GM23338 (cell line): Measurements from ENCODE around the gene SNX22. TPM values are rescaled to one million over a fixed set of nuclear protein-coding genes. Genes with fewer than 3 reads are reported as not detected.

Experiments used
- ATAC-seq: fragments of 200-7000 bp; cut with Tn5 transposase; 3 replicates; pipeline ENCODE4 v1.9.1; 2020
- DNase-seq: peaks from one replicate; pipeline ENCODE4 v3.0.0-alpha.2; 2015; ENCODE audit warnings: low spot score
- H2AFZ ChIP-seq: fragments of 200-600 bp; sonication (generic); 2 replicates; pipeline ENCODE4 v1.8.0; 2016; ENCODE audit warnings: antibody characterized with exemption, mild to moderate bottlenecking, moderate library complexity
- H3F3A ChIP-seq: fragments of 200-600 bp; sonication (generic); replicated peaks from 2 replicates; pipeline ENCODE4 v1.8.0; 2017; ENCODE audit warnings: antibody characterized with exemption, mixed run types, low read depth
- H3K27ac ChIP-seq: fragments of 200-600 bp; sonication (generic); 2 replicates; pipeline ENCODE4 v1.6.1; 2016; ENCODE audit warnings: low read depth
- H3K27me3 ChIP-seq: fragments of 200-600 bp; sonication (generic); 2 replicates; pipeline ENCODE4 v1.8.0; 2016; ENCODE audit warnings: mild to moderate bottlenecking, mixed run types, moderate library complexity; ENCODE audit not compliant: insufficient read depth
- H3K36me3 ChIP-seq: fragments of 200-600 bp; sonication (generic); 2 replicates; pipeline ENCODE4 v1.8.0; 2016; ENCODE audit warnings: mild to moderate bottlenecking; ENCODE audit not compliant: insufficient read depth
- H3K4me1 ChIP-seq: fragments of 200-600 bp; sonication (generic); 2 replicates; pipeline ENCODE4 v1.8.0; 2016; ENCODE audit warnings: mild to moderate bottlenecking, moderate library complexity; ENCODE audit not compliant: insufficient read depth
- H3K4me2 ChIP-seq: fragments of 200-600 bp; sonication (generic); 2 replicates; pipeline ENCODE4 v1.7.1; 2017; ENCODE audit warnings: mixed run types
- H3K4me3 ChIP-seq: fragments of 200-600 bp; sonication (generic); 2 replicates; pipeline ENCODE4 v1.6.1; 2016; ENCODE audit warnings: mixed run types
- H3K79me2 ChIP-seq: fragments of 200-600 bp; sonication (generic); replicated peaks from 2 replicates; pipeline ENCODE4 v1.8.0; 2017; ENCODE audit warnings: mild to moderate bottlenecking; ENCODE audit not compliant: insufficient read depth
- H3K9me2 ChIP-seq: fragments of 200-600 bp; sonication (generic); 2 replicates; pipeline ENCODE4 v1.8.0; 2017; ENCODE audit not compliant: insufficient read depth
- H4K20me1 ChIP-seq: fragments of 200-600 bp; sonication (generic); replicated peaks from 2 replicates; pipeline ENCODE4 v1.8.0; 2017; ENCODE audit warnings: mild to moderate bottlenecking; ENCODE audit not compliant: insufficient read depth
- H3K27ac Mint-ChIP-seq: 2 replicates; pipeline ENCODE4 v1.8.0; 2020; ENCODE audit warnings: inconsistent platforms, mild to moderate bottlenecking, moderate library complexity, mixed read lengths
- H3K27me3 Mint-ChIP-seq: 3 replicates; pipeline ENCODE4 v1.8.0; 2022; ENCODE audit warnings: low read depth, mild to moderate bottlenecking, moderate library complexity, mixed read lengths, inconsistent platforms; ENCODE audit not compliant: insufficient read depth, poor library complexity
- H3K36me3 Mint-ChIP-seq: 3 replicates; pipeline ENCODE4 v1.8.0; 2021; ENCODE audit warnings: low read depth, mild to moderate bottlenecking, inconsistent platforms, moderate library complexity, mixed read lengths
- H3K4me1 Mint-ChIP-seq: 3 replicates; pipeline ENCODE4 v1.8.0; 2020; ENCODE audit warnings: mild to moderate bottlenecking, inconsistent platforms, mixed read lengths
- H3K4me3 Mint-ChIP-seq: 3 replicates; pipeline ENCODE4 v1.8.0; 2021; ENCODE audit warnings: moderate library complexity, mild to moderate bottlenecking, inconsistent platforms, mixed read lengths
- H3K9me3 Mint-ChIP-seq: 3 replicates; pipeline ENCODE4 v1.8.0; 2020; ENCODE audit warnings: moderate library complexity, mild to moderate bottlenecking, inconsistent platforms, mixed read lengths
- CREB1 ChIP-seq: fragments of 250-450 bp; sonication (Bioruptor Pico); IDR thresholded peaks from 2 replicates; pipeline ENCODE4 v1.5.0; 2020; ENCODE audit warnings: low read depth, mild to moderate bottlenecking, moderate library complexity
- EZH2 ChIP-seq: fragments of 200-600 bp; sonication (generic); IDR thresholded peaks from one replicate; pipeline ENCODE4 v1.8.0; 2017; ENCODE audit warnings: antibody characterized with exemption, mild to moderate bottlenecking, low read depth; ENCODE audit not compliant: unreplicated experiment
- JUNB ChIP-seq: IDR thresholded peaks from one replicate; pipeline ENCODE4 v1.6.1; 2016; ENCODE audit warnings: antibody characterized with exemption; ENCODE audit not compliant: unreplicated experiment
- STAT1 ChIP-seq: IDR thresholded peaks from one replicate; pipeline ENCODE4 v1.6.1; 2016; ENCODE audit warnings: antibody characterized with exemption; ENCODE audit not compliant: unreplicated experiment
- ZNF114 ChIP-seq: fragments of 250-450 bp; sonication (Bioruptor Pico); IDR thresholded peaks from 2 replicates; pipeline ENCODE4 v1.5.0; 2020; ENCODE audit warnings: mild to moderate bottlenecking, moderate library complexity
- ZNF331 ChIP-seq: fragments of 250-450 bp; sonication (Bioruptor Pico); IDR thresholded peaks from 2 replicates; pipeline ENCODE4 v1.5.0; 2020; ENCODE audit warnings: low read depth, mild to moderate bottlenecking, moderate library complexity
- polyA plus RNA-seq: library from polyadenylated mRNA; unstranded; fragments of >200 nt; fragmentation: Nextera tagmentation; extraction: Ambion mirVana; gene quantifications from 2 replicates; pipeline ENCODE4 v1.2.1, GENCODE V29; 2016
- total RNA-seq: library from RNA; depleted of rRNA; stranded (reverse); fragments of >200 nt; shearing (Covaris generic); gene quantifications from 2 replicates; pipeline ENCODE4 v1.2.3, GENCODE V29; 2014
- TF ChIP-seq, protein P1 (sequence below): IDR thresholded peaks from 2 replicates; pipeline ENCODE4 v1.6.1; 2016; ENCODE audit warnings: antibody characterized with exemption
- TF ChIP-seq, protein P2 (sequence below): fragments of 250-450 bp; sonication (Bioruptor Pico); IDR thresholded peaks from 2 replicates; pipeline ENCODE4 v1.5.0; 2020; ENCODE audit warnings: mild to moderate bottlenecking, moderate library complexity
- TF ChIP-seq, protein P3 (sequence below): IDR thresholded peaks from one replicate; pipeline ENCODE4 v1.6.1; 2018; ENCODE audit warnings: antibody characterized with exemption; ENCODE audit not compliant: unreplicated experiment
- TF ChIP-seq, protein P4 (sequence below), 2 experiments: fragments of 200-600 bp in 1 of 2; sonication (generic) in 1 of 2; conservative IDR thresholded peaks; 2 replicates each; pipeline versions ENCODE4 v1.5.1 to v1.6.1; 2016 to 2017; ENCODE audit warnings: antibody characterized with exemption in 2 of 2, low read depth in 2 of 2, mild to moderate bottlenecking in 2 of 2, moderate library complexity in 1 of 2

SNX22 gene
- total and polyA plus RNA-seq, 2 experiments from 2014 or later: 3.7 to 5.7 TPM

DNA sequence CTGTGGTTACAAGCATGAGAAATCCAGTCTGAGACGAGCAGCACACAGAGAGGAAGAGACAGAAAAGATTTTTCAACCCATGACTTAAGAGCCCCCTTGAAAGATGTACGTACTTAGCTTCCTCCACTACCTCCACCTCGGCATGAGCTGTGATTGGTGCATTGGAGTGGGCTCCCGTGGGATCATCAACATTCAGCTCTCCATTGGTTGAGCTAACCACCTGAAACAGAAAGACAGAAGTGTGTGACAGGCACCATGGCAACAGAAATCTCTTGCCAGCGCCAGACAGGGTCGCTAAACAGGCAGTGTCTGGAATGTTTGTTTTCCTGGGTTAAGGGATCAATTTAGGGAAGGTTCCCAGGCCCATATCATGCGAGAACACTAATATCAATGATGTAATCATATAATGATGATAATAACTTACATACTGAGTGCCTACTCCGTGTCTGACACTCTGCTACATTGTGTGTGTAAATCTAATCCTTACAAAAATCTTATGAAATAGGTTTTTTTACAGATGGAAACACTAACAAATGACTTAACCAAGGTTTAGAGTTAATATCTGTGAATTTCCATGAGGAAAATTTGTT lies 28.8 kb downstream of the SNX22 start (continued):
- TF ChIP-seq, protein P1, sequence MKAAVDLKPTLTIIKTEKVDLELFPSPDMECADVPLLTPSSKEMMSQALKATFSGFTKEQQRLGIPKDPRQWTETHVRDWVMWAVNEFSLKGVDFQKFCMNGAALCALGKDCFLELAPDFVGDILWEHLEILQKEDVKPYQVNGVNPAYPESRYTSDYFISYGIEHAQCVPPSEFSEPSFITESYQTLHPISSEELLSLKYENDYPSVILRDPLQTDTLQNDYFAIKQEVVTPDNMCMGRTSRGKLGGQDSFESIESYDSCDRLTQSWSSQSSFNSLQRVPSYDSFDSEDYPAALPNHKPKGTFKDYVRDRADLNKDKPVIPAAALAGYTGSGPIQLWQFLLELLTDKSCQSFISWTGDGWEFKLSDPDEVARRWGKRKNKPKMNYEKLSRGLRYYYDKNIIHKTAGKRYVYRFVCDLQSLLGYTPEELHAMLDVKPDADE: no peak
- TF ChIP-seq EZH2: no peak
- no peak for TF ChIP-seq ZNF114
- TF ChIP-seq, protein P2, sequence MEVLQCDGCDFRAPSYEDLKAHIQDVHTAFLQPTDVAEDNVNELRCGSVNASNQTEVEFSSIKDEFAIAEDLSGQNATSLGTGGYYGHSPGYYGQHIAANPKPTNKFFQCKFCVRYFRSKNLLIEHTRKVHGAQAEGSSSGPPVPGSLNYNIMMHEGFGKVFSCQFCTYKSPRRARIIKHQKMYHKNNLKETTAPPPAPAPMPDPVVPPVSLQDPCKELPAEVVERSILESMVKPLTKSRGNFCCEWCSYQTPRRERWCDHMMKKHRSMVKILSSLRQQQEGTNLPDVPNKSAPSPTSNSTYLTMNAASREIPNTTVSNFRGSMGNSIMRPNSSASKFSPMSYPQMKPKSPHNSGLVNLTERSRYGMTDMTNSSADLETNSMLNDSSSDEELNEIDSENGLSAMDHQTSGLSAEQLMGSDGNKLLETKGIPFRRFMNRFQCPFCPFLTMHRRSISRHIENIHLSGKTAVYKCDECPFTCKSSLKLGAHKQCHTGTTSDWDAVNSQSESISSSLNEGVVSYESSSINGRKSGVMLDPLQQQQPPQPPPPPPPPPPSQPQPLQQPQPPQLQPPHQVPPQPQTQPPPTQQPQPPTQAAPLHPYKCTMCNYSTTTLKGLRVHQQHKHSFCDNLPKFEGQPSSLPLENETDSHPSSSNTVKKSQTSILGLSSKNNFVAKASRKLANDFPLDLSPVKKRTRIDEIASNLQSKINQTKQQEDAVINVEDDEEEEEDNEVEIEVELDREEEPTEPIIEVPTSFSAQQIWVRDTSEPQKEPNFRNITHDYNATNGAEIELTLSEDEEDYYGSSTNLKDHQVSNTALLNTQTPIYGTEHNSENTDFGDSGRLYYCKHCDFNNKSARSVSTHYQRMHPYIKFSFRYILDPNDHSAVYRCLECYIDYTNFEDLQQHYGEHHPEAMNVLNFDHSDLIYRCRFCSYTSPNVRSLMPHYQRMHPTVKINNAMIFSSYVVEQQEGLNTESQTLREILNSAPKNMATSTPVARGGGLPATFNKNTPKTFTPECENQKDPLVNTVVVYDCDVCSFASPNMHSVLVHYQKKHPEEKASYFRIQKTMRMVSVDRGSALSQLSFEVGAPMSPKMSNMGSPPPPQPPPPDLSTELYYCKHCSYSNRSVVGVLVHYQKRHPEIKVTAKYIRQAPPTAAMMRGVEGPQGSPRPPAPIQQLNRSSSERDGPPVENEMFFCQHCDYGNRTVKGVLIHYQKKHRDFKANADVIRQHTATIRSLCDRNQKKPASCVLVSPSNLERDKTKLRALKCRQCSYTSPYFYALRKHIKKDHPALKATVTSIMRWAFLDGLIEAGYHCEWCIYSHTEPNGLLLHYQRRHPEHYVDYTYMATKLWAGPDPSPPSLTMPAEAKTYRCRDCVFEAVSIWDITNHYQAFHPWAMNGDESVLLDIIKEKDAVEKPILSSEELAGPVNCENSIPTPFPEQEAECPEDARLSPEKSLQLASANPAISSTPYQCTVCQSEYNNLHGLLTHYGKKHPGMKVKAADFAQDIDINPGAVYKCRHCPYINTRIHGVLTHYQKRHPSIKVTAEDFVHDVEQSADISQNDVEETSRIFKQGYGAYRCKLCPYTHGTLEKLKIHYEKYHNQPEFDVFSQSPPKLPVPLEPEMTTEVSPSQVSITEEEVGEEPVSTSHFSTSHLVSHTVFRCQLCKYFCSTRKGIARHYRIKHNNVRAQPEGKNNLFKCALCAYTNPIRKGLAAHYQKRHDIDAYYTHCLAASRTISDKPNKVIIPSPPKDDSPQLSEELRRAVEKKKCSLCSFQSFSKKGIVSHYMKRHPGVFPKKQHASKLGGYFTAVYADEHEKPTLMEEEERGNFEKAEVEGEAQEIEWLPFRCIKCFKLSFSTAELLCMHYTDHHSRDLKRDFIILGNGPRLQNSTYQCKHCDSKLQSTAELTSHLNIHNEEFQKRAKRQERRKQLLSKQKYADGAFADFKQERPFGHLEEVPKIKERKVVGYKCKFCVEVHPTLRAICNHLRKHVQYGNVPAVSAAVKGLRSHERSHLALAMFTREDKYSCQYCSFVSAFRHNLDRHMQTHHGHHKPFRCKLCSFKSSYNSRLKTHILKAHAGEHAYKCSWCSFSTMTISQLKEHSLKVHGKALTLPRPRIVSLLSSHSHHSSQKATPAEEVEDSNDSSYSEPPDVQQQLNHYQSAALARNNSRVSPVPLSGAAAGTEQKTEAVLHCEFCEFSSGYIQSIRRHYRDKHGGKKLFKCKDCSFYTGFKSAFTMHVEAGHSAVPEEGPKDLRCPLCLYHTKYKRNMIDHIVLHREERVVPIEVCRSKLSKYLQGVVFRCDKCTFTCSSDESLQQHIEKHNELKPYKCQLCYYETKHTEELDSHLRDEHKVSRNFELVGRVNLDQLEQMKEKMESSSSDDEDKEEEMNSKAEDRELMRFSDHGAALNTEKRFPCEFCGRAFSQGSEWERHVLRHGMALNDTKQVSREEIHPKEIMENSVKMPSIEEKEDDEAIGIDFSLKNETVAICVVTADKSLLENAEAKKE (CRISPR knock-in tag): no peak
- no peak for TF ChIP-seq STAT1
- TF ChIP-seq CREB1 (CRISPR knock-in tag): no peak
- no peak for TF ChIP-seq ZNF331

DNA sequence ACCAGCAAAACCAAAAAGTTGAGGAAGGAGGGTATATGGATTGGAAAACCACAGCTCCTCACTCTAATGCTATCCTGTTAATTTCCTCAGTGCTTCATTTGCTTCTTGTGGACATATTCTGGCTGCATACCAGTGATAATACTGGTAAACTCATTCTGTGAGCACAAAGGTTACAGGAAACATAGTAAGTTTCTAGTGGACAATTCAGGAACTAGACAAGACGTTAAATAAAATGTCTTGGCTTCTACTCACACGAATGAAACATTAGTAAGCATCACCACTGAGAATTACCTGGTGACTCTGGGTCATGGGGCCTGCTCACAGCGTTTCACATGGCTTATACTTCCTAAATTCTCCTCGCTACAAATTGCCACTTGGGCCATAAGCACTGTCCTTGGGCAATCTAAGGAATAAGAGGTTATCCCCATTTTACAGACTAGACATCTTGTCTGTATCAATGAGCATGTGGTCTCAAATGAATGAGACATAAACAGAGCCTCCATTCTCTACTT lies 31.4 kb downstream of the SNX22 start:
- Histone ChIP-seq H3K9me2 (no peaks in the 10 kb centered on the region), H3K27me3 (no peaks in the 10 kb centered on the region), H3K4me1 (no peaks in the 10 kb centered on the region), H3K4me3 (no peak overlapping the region), H4K20me1 (no peaks in the 10 kb centered on the region; the same call in 1 of the 2 replicates), H2AFZ (no peak overlapping the region), H3K4me2 (no peak overlapping the region), H3K27ac (0 out of 2 replicates have a peak overlapping the region, but pooled peaks have one; percentile 21), H3K79me2 (no peaks in the 10 kb centered on the region), H3F3A (0 out of 2 replicates have a peak, but pooled peaks cover 3% of the 10 kb centered on the region), H3K36me3 (no peaks in the 10 kb centered on the region)
- H3K27ac Mint-ChIP-seq: no peak overlapping the region
- ATAC-seq (no peak), DNase-seq (no peak)
- H3K27me3 Mint-ChIP-seq: no peaks in the 10 kb centered on the region
- no peaks in the 10 kb centered on the region for H3K9me3 Mint-ChIP-seq
- no peak overlapping the region for H3K4me3 Mint-ChIP-seq
- H3K4me1 Mint-ChIP-seq: no peaks in the 10 kb centered on the region
- H3K36me3 Mint-ChIP-seq: peaks cover 7% of the 10 kb centered on the region; the same call in 2 of the 3 replicates
- TF ChIP-seq JUNB: no peak
- TF ChIP-seq, protein P3, sequence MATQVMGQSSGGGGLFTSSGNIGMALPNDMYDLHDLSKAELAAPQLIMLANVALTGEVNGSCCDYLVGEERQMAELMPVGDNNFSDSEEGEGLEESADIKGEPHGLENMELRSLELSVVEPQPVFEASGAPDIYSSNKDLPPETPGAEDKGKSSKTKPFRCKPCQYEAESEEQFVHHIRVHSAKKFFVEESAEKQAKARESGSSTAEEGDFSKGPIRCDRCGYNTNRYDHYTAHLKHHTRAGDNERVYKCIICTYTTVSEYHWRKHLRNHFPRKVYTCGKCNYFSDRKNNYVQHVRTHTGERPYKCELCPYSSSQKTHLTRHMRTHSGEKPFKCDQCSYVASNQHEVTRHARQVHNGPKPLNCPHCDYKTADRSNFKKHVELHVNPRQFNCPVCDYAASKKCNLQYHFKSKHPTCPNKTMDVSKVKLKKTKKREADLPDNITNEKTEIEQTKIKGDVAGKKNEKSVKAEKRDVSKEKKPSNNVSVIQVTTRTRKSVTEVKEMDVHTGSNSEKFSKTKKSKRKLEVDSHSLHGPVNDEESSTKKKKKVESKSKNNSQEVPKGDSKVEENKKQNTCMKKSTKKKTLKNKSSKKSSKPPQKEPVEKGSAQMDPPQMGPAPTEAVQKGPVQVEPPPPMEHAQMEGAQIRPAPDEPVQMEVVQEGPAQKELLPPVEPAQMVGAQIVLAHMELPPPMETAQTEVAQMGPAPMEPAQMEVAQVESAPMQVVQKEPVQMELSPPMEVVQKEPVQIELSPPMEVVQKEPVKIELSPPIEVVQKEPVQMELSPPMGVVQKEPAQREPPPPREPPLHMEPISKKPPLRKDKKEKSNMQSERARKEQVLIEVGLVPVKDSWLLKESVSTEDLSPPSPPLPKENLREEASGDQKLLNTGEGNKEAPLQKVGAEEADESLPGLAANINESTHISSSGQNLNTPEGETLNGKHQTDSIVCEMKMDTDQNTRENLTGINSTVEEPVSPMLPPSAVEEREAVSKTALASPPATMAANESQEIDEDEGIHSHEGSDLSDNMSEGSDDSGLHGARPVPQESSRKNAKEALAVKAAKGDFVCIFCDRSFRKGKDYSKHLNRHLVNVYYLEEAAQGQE: no peak
- TF ChIP-seq ZNF331: no peak
- TF ChIP-seq, protein P1: no peak
- TF ChIP-seq ZNF114: no peak
- TF ChIP-seq CREB1 (CRISPR knock-in tag): no peak
- TF ChIP-seq, protein P4, sequence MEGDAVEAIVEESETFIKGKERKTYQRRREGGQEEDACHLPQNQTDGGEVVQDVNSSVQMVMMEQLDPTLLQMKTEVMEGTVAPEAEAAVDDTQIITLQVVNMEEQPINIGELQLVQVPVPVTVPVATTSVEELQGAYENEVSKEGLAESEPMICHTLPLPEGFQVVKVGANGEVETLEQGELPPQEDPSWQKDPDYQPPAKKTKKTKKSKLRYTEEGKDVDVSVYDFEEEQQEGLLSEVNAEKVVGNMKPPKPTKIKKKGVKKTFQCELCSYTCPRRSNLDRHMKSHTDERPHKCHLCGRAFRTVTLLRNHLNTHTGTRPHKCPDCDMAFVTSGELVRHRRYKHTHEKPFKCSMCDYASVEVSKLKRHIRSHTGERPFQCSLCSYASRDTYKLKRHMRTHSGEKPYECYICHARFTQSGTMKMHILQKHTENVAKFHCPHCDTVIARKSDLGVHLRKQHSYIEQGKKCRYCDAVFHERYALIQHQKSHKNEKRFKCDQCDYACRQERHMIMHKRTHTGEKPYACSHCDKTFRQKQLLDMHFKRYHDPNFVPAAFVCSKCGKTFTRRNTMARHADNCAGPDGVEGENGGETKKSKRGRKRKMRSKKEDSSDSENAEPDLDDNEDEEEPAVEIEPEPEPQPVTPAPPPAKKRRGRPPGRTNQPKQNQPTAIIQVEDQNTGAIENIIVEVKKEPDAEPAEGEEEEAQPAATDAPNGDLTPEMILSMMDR (conservative IDR thresholded peaks at IDR 0.05; ENCODE audit: low read depth in 2 of 2): no peak
